WTC11 (cell line): ENCODE measurements around the gene EP400. TPM values are rescaled to one million over a fixed set of nuclear protein-coding genes. Genes with fewer than 3 reads are reported as not detected.

ENCODE experiments used
- ATAC-seq: fragments of 200-7000 bp; cut with Tn5 transposase; 2 replicates; pipeline ENCODE4 v1.10.0; 2021; ENCODE audit warnings: mild to moderate bottlenecking, moderate library complexity
- CTCF ChIA-PET: fragments of 300-600 bp; sonication (Branson Sonifier 250); formaldehyde crosslinking; loops from one replicate; lab custom pipeline; 2021; ENCODE audit warnings: antibody characterized with exemption; lab: Charles Lee
- POLR2A ChIA-PET: fragments of 350-600 bp; sonication (Branson Sonifier 250); formaldehyde crosslinking; loops from one replicate; lab custom pipeline; 2021; ENCODE audit warnings: antibody characterized with exemption; lab: Charles Lee
- DNase-seq: peaks from one replicate; pipeline ENCODE4 v3.0.0; 2021; ENCODE audit warnings: low spot score
- H3K27ac Mint-ChIP-seq: 2 replicates; pipeline ENCODE4 v1.8.0; 2021; ENCODE audit warnings: mixed read lengths
- H3K27me3 Mint-ChIP-seq: 2 replicates; pipeline ENCODE4 v1.8.0; 2021; ENCODE audit warnings: low read depth, mild to moderate bottlenecking, moderate library complexity, mixed read lengths
- H3K36me3 Mint-ChIP-seq: 2 replicates; pipeline ENCODE4 v1.8.0; 2021; ENCODE audit warnings: mixed read lengths
- H3K4me1 Mint-ChIP-seq: 2 replicates; pipeline ENCODE4 v1.8.0; 2022; ENCODE audit warnings: mixed read lengths
- H3K4me3 Mint-ChIP-seq: 2 replicates; pipeline ENCODE4 v1.8.0; 2021; ENCODE audit warnings: mild to moderate bottlenecking, moderate library complexity, mixed read lengths
- H3K9me3 Mint-ChIP-seq: 2 replicates; pipeline ENCODE4 v1.8.0; 2021; ENCODE audit warnings: mixed read lengths
- CREM ChIP-seq: sonication (generic); formaldehyde crosslinking; IDR thresholded peaks from 2 replicates; pipeline ENCODE4 v1.8.1; 2022; ENCODE audit warnings: mild to moderate bottlenecking, missing genetic modification reagents, moderate library complexity
- ESRRA ChIP-seq: sonication (generic); formaldehyde crosslinking; IDR thresholded peaks from 2 replicates; pipeline ENCODE4 v1.8.1; 2022; ENCODE audit warnings: mild to moderate bottlenecking, missing genetic modification reagents, borderline replicate concordance
- ETV6 ChIP-seq: sonication (generic); formaldehyde crosslinking; IDR thresholded peaks from 2 replicates; pipeline ENCODE4 v1.8.1; 2022; ENCODE audit warnings: mild to moderate bottlenecking, missing genetic modification reagents
- IRF1 ChIP-seq: sonication (generic); formaldehyde crosslinking; IDR thresholded peaks from 2 replicates; pipeline ENCODE4 v1.8.0; 2023; ENCODE audit warnings: missing genetic modification reagents
- OVOL2 ChIP-seq: fragments of 250-450 bp; sonication (Bioruptor Pico); IDR thresholded peaks from 2 replicates; pipeline ENCODE4 v1.9.0; 2021; ENCODE audit warnings: mild to moderate bottlenecking, borderline replicate concordance
- PRDM15 ChIP-seq: sonication (generic); formaldehyde crosslinking; IDR thresholded peaks from 2 replicates; pipeline ENCODE4 v1.8.0; 2022; ENCODE audit warnings: missing genetic modification reagents
- RORB ChIP-seq: fragments of 250-450 bp; sonication (Bioruptor Pico); IDR thresholded peaks from 2 replicates; pipeline ENCODE4 v1.9.0; 2021; ENCODE audit warnings: mild to moderate bottlenecking
- TCF7 ChIP-seq: sonication (generic); formaldehyde crosslinking; IDR thresholded peaks from 2 replicates; pipeline ENCODE4 v1.8.0; 2022; ENCODE audit warnings: mild to moderate bottlenecking, low read depth, missing genetic modification reagents, moderate library complexity
- ZBTB43 ChIP-seq: sonication (generic); formaldehyde crosslinking; IDR thresholded peaks from 2 replicates; pipeline ENCODE4 v1.8.1; 2023; ENCODE audit warnings: mild to moderate bottlenecking, missing genetic modification reagents
- ZNF512 ChIP-seq: sonication (generic); formaldehyde crosslinking; IDR thresholded peaks from 2 replicates; pipeline ENCODE4 v1.8.1; 2022; ENCODE audit warnings: missing genetic modification reagents, borderline replicate concordance
- total RNA-seq: library from RNA; stranded (reverse); gene quantifications from 3 replicates; pipeline ENCODE4 v1.2.3, GENCODE V29; 2021
- TF ChIP-seq, protein P1 (sequence below): sonication (generic); formaldehyde crosslinking; IDR thresholded peaks from 2 replicates; pipeline ENCODE4 v1.8.1; 2023; ENCODE audit warnings: mild to moderate bottlenecking, missing genetic modification reagents, moderate library complexity
- TF ChIP-seq, protein P2 (sequence below): sonication (generic); formaldehyde crosslinking; IDR thresholded peaks from 2 replicates; pipeline ENCODE4 v1.8.1; 2023; ENCODE audit warnings: mild to moderate bottlenecking, missing genetic modification reagents, moderate library complexity

EP400 gene
- total RNA-seq, 1 experiment from 2014 or later: 75.8 TPM

GRCh38 chr12:132043770-132044467, 94.2 kb downstream of the EP400 start:
- CTCF ChIA-PET: interaction anchor here (0.5 kb wide), 1 partner anchor 152 kb away, joined by 3 read pairs; no protein-coding TSS in a partner anchor
- H3K9me3 Mint-ChIP-seq: peaks cover 3% of the 10 kb centered on the region; the same call in 1 of the 2 replicates

DNA sequence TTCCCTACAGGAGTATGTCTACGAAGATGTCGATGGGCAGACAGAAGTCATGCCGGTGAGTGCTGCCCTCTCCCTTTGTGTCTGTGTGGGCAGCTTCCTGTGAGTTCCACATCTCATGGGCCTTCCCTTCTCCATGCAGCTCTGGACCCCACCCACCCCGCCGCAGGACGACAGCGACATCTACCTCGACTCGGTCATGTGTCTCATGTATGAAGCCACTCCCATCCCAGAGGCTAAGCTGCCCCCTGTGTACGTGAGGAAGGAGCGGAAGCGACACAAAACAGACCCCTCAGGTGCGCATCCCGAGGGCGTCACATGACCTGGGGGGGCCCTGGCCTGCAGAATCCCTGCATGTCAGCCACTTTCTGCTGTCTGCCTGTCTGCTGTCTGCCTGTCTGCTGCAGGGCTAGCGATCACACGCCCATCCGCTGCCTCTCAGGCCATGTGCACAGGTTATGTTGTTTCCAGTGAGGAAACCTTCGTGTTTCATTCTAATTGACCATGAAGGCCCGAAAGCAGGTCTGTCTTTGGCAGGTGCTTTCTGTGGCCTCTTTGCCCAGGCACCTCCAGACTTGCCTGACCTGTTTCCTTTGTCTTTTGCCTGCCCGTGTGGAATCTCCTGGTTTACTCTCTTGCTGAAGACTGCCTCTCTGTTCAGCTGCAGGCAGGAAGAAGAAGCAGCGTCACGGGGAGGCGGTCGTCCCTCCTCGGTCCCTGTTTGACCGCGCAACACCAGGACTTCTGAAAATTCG, 95.1 kb downstream of the EP400 start:
- Mint-ChIP-seq H3K4me3 (no peak overlapping the region), H3K4me1 (peaks cover 36% of the 10 kb centered on the region), H3K27ac (peak overlapping the region; percentile 54; the same call in 1 of the 2 replicates), H3K9me3 (peaks cover 3% of the 10 kb centered on the region; the same call in 1 of the 2 replicates), H3K27me3 (no peaks in the 10 kb centered on the region), H3K36me3 (peaks cover 80% of the 10 kb centered on the region)
- TF ChIP-seq OVOL2 (no peak), ETV6 (no peak), ESRRA (CRISPR knock-in tag) (no peak)
- TF ChIP-seq, protein P1, sequence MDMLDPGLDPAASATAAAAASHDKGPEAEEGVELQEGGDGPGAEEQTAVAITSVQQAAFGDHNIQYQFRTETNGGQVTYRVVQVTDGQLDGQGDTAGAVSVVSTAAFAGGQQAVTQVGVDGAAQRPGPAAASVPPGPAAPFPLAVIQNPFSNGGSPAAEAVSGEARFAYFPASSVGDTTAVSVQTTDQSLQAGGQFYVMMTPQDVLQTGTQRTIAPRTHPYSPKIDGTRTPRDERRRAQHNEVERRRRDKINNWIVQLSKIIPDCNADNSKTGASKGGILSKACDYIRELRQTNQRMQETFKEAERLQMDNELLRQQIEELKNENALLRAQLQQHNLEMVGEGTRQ (CRISPR knock-in tag): 0 out of 2 replicates have a peak, but pooled peaks have one; percentile 7
- ATAC-seq: no peak
- no peak for DNase-seq
- CTCF ChIA-PET: no interaction called here
- POLR2A ChIA-PET: no interaction called here

More at GRCh38 chr12:132043770-132044467, 94.2 kb downstream of the EP400 start:
- POLR2A ChIA-PET: no interaction called here
- TF ChIP-seq PRDM15 (peak; percentile 54; the same call in 1 of the 2 replicates), CREM (CRISPR knock-in tag) (no peak), ZBTB43 (CRISPR knock-in tag) (no peak), TCF7 (CRISPR knock-in tag) (no peak)
- TF ChIP-seq, protein P2, sequence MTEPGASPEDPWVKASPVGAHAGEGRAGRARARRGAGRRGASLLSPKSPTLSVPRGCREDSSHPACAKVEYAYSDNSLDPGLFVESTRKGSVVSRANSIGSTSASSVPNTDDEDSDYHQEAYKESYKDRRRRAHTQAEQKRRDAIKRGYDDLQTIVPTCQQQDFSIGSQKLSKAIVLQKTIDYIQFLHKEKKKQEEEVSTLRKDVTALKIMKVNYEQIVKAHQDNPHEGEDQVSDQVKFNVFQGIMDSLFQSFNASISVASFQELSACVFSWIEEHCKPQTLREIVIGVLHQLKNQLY: no peak
- ATAC-seq (0 out of 2 replicates have a peak, but pooled peaks have one; percentile 32), DNase-seq (no peak)
- H3K4me1 Mint-ChIP-seq: peaks cover 30% of the 10 kb centered on the region
- H3K27ac Mint-ChIP-seq: no peak overlapping the region
- H3K4me3 Mint-ChIP-seq: no peak overlapping the region
- peaks cover 78% of the 10 kb centered on the region for H3K36me3 Mint-ChIP-seq
- no peaks in the 10 kb centered on the region for H3K27me3 Mint-ChIP-seq

GRCh38 chr12:132045751-132046150, 96.0 kb downstream of the EP400 start:
- POLR2A ChIA-PET: no interaction called here
- Mint-ChIP-seq H3K27me3 (no peaks in the 10 kb centered on the region), H3K4me1 (peaks cover 36% of the 10 kb centered on the region), H3K4me3 (no peak overlapping the region), H3K27ac (peak overlapping the region; percentile 39; the same call in 1 of the 2 replicates), H3K36me3 (peaks cover 85% of the 10 kb centered on the region), H3K9me3 (peaks cover 8% of the 10 kb centered on the region)
- TF ChIP-seq ZNF512 (no peak), IRF1 (CRISPR knock-in tag) (no peak), RORB (no peak)
- CTCF ChIA-PET: no interaction called here
- ATAC-seq: no peak
- DNase-seq: no peak
